ENCODE data around the gene OSBPL3. TPM values are rescaled to one million over a fixed set of nuclear protein-coding genes. Genes with fewer than 3 reads are reported as not detected.
A peak's percentile ranks its signal among the peaks of the same experiment; 100 is the strongest.

OSBPL3 gene
- total RNA-seq, 1 experiment from 2014 or later, result 36.8 TPM

DNA sequence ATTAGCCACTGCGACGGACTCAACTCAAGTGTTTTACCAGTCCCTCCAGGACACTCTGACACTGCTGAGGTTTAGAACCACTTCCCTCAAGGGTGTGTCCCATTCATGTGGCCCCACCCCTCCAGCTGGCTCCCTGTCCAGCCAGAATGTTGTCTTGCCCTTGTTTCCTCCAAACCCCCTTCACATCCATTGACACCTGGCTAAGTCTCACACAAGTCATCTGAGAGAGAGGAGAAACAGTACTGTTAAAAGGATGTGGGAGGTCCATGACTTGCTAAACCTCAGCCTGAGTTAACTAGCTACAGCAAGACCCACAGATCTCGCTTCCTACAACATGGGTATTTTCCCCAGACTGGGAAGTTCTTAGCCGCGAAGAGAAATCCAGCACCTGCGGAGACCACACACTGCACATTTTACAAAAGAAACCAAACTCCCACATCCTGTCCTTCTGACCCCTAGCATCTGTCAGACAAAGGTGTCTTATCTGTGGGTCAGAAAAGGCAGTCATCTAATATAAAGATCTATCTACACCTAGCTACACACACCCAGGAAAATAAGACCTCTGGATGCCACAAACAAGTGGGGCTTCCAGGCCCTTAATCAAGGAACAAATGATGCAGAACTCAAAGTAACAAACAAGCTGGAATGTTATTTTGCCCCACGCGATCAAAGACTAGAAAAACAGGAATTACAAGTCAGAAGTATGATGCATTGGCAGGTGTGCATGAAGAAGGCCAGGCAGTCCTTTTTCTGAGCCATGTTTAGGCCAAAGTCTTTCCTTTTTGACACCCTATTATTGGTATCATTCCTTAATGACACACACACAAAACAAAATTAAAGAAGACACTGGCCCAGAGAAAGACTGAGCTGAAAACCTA is 13.9 kb downstream of the OSBPL3 start (continued):
- TF ChIP-seq, protein P1, sequence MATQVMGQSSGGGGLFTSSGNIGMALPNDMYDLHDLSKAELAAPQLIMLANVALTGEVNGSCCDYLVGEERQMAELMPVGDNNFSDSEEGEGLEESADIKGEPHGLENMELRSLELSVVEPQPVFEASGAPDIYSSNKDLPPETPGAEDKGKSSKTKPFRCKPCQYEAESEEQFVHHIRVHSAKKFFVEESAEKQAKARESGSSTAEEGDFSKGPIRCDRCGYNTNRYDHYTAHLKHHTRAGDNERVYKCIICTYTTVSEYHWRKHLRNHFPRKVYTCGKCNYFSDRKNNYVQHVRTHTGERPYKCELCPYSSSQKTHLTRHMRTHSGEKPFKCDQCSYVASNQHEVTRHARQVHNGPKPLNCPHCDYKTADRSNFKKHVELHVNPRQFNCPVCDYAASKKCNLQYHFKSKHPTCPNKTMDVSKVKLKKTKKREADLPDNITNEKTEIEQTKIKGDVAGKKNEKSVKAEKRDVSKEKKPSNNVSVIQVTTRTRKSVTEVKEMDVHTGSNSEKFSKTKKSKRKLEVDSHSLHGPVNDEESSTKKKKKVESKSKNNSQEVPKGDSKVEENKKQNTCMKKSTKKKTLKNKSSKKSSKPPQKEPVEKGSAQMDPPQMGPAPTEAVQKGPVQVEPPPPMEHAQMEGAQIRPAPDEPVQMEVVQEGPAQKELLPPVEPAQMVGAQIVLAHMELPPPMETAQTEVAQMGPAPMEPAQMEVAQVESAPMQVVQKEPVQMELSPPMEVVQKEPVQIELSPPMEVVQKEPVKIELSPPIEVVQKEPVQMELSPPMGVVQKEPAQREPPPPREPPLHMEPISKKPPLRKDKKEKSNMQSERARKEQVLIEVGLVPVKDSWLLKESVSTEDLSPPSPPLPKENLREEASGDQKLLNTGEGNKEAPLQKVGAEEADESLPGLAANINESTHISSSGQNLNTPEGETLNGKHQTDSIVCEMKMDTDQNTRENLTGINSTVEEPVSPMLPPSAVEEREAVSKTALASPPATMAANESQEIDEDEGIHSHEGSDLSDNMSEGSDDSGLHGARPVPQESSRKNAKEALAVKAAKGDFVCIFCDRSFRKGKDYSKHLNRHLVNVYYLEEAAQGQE (IDR thresholded peaks at IDR 0.05; ENCODE audit: low read depth), result no peak
- TF ChIP-seq SIN3A (IDR thresholded peaks at IDR 0.05; ENCODE audit: low read depth) (no peak; the same call in 1 of the 2 replicates), SP1 (IDR thresholded peaks at IDR 0.05; ENCODE audit: low read depth) (peak; percentile 78), ZNF274 (IDR thresholded peaks at IDR 0.05; ENCODE audit: low read depth, low read length) (no peak)

DNA sequence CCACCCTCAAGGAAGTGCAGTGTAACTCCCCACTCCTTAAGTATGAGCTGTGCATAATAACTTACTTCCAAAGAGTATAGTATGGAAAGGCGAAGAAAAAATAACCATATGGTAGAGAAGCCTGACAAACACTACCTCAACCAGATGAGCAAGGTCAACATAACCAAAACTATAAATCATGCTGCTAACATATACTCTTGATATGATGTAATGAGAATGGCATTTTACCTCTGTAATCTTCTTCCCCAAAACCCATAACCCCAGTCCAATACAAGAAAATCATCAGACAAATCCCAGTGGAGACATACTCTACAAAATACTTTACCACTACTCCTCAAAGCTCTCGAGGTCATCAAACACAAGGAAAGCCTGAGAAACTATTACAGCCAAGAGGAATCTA is 15.8 kb downstream of the OSBPL3 start:
- no peak overlapping the region for H3K9ac ChIP-seq (ENCODE audit: low read length)
- ChIA-PET RAD21 (ENCODE audit: low non-redundant PET in 1 of 2, low total read pairs in 2 of 2, uncharacterized antibody in 2 of 2, unreplicated experiment in 2 of 2) (no interaction called here), POLR2A (interaction anchor here (1.4 kb wide), 1 partner anchor 13 kb away, joined by 4 read pairs; no protein-coding TSS in a partner anchor), CTCF (interaction anchor here (1.0 kb wide), 1 partner anchor 152 kb away, joined by 3 read pairs; no protein-coding TSS in a partner anchor)
- H3K4me1 ChIP-seq (ENCODE audit: control insufficient read depth in 1 of 2, insufficient read depth in 2 of 2, low read length in 2 of 2), result peaks cover 58 to 61% of the 10 kb centered on the region in 2 experiments
- DNase-seq (ENCODE audit: low read depth, low spot score), result no peak
- TF ChIP-seq CBX3 (IDR thresholded peaks at IDR 0.05; ENCODE audit: low read depth) (no peak), EGR1 (IDR thresholded peaks at IDR 0.05; ENCODE audit: low read depth) (no peak), POLR2AphosphoS5 (IDR thresholded peaks at IDR 0.05; ENCODE audit: low read depth, low read length) (no peak), FOSL1 (IDR thresholded peaks at IDR 0.05; ENCODE audit: low read depth) (no peak), TCF7L2 (IDR thresholded peaks at IDR 0.05; ENCODE audit: borderline replicate concordance, extremely low read depth, insufficient read depth, insufficient read length) (no peak)
- H3K79me2 ChIP-seq (ENCODE audit: insufficient read depth, low read length), result peaks cover 98% of the 10 kb centered on the region
- no peaks in the 10 kb centered on the region for H3K9me3 ChIP-seq (ENCODE audit: control insufficient read depth in 1 of 2, insufficient read depth in 1 of 2, low read depth in 1 of 2, low read length in 2 of 2)
- BruUV-seq (replicated peaks), result no TSS peak
- H4K20me1 ChIP-seq (ENCODE audit: insufficient read depth), result peaks cover 10% of the 10 kb centered on the region; the same call in 1 of the 2 replicates
- peak overlapping the region; percentile 24; the same call in 1 of the 2 replicates for H3K4me2 ChIP-seq (ENCODE audit: low read length)
- intact Hi-C loops (cut with micrococcal nuclease), result no loop called here
- no peak overlapping the region for H3K4me3 ChIP-seq (replicated peaks in 1 of 2; ENCODE audit: low read depth in 1 of 2, low read length in 2 of 2)
- no peak overlapping the region for H3K27ac ChIP-seq (ENCODE audit: low read depth, low read length)
- no peaks in the 10 kb centered on the region for H3K36me3 ChIP-seq (ENCODE audit: control insufficient read depth in 1 of 2, insufficient read depth in 2 of 2, low read length in 2 of 2)
- no peak overlapping the region for H2AFZ ChIP-seq (ENCODE audit: low read depth, low read length, poor library complexity, severe bottlenecking)
- H3K27me3 ChIP-seq (ENCODE audit: insufficient read depth, low read length), result no peaks in the 10 kb centered on the region
- no peaks in the 10 kb centered on the region for H3K9me2 ChIP-seq (ENCODE audit: insufficient read depth)
- no peak for ATAC-seq

Measured in HCT116 (cell line).